H1 (cell line): ENCODE measurements around the gene SERPINA1. TPM values are rescaled to one million over a fixed set of nuclear protein-coding genes. Genes with fewer than 3 reads are reported as not detected.

Source experiments
- CTCF ChIA-PET: fragments of 300-600 bp; sonication (Branson Sonifier 250); formaldehyde crosslinking; loops from one replicate; lab custom pipeline; 2021; ENCODE audit not compliant: partially characterized antibody; lab: Charles Lee
- POLR2A ChIA-PET: fragments of 300-600 bp; sonication (Branson Sonifier 250); formaldehyde crosslinking; loops from one replicate; lab custom pipeline; 2021; ENCODE audit warnings: inconsistent platforms; ENCODE audit not compliant: partially characterized antibody; lab: Charles Lee
- DNase-seq, 2 experiments: peaks; one replicate each; pipeline versions ENCODE4 v3.0.0 to v3.0.0-alpha.2; 2010 to 2022; ENCODE audit warnings: low spot score in 2 of 2, low read depth in 1 of 2, mixed read lengths in 1 of 2
- FAIRE-seq: peaks from 2 replicates; lab custom pipeline; 2011; peaks lifted over from hg19 to GRCh38; lab: Jason Lieb, UNC
- H2AFZ ChIP-seq: 2 replicates; pipeline ENCODE4 v1.8.1; 2012; ENCODE audit warnings: low read length, inconsistent platforms
- H2AK5ac ChIP-seq: 2 replicates; pipeline ENCODE4 v1.6.1; 2013; ENCODE audit warnings: low read depth, low read length
- H2BK120ac ChIP-seq: replicated peaks from 2 replicates; pipeline ENCODE3; 2013; ENCODE audit warnings: low read depth, low read length, inconsistent platforms
- H2BK12ac ChIP-seq: 2 replicates; pipeline ENCODE4 v1.6.1; 2013; ENCODE audit warnings: low read depth, low read length
- H2BK15ac ChIP-seq: 2 replicates; pipeline ENCODE4 v1.6.1; 2013; ENCODE audit warnings: low read length
- H2BK20ac ChIP-seq: 2 replicates; pipeline ENCODE4 v1.6.1; 2013; ENCODE audit warnings: low read length
- H2BK5ac ChIP-seq: 2 replicates; pipeline ENCODE4 v1.6.1; 2013; ENCODE audit warnings: low read depth, low read length
- H3K14ac ChIP-seq: 2 replicates; pipeline ENCODE4 v1.6.1; 2013; ENCODE audit warnings: inconsistent platforms; ENCODE audit not compliant: insufficient read length
- H3K18ac ChIP-seq: 2 replicates; pipeline ENCODE4 v1.6.1; 2013; ENCODE audit warnings: low read length; ENCODE audit errors: extremely low read depth
- H3K23ac ChIP-seq: 2 replicates; pipeline ENCODE4 v1.6.1; 2013; ENCODE audit warnings: inconsistent platforms; ENCODE audit not compliant: insufficient read length
- H3K23me2 ChIP-seq: 2 replicates; pipeline ENCODE4 v1.6.1; 2013; ENCODE audit warnings: low read depth, low read length
- H3K27ac ChIP-seq: 2 replicates; pipeline ENCODE4 v1.6.1; 2011; ENCODE audit warnings: low read depth, low read length, inconsistent platforms
- H3K27me3 ChIP-seq, 4 experiments: replicated peaks in 1 of 4; 1 replicate in 1 of 4; 2 replicates in 3 of 4; pipeline versions ENCODE4 v1.6.1 to v1.8.1; 2011 to 2013; ENCODE audit warnings: low read length in 3 of 4, mild to moderate bottlenecking in 3 of 4, inconsistent platforms in 2 of 4, mixed read lengths in 2 of 4, moderate library complexity in 1 of 4; ENCODE audit not compliant: control insufficient read depth in 3 of 4, insufficient read depth in 3 of 4; ENCODE audit errors: extremely low read depth in 1 of 4
- H3K36me3 ChIP-seq, 4 experiments: 2 replicates each; pipeline versions ENCODE4 v1.6.1 to v1.8.1; 2011 to 2013; ENCODE audit warnings: mild to moderate bottlenecking in 4 of 4, low read length in 3 of 4, moderate library complexity in 2 of 4, control low read depth in 1 of 4, inconsistent platforms in 1 of 4; ENCODE audit not compliant: insufficient read depth in 4 of 4, control insufficient read depth in 2 of 4
- H3K4ac ChIP-seq: replicated peaks from 2 replicates; pipeline ENCODE3; 2013; ENCODE audit warnings: low read length, low read depth, mixed read lengths, inconsistent platforms; ENCODE audit not compliant: insufficient read length
- H3K4me1 ChIP-seq, 4 experiments: replicated peaks in 1 of 4; 1 replicate in 1 of 4; 2 replicates in 3 of 4; pipeline versions ENCODE4 v1.6.1 to v1.8.1; 2011 to 2013; ENCODE audit warnings: low read length in 3 of 4, inconsistent platforms in 2 of 4, mixed read lengths in 1 of 4; ENCODE audit not compliant: insufficient read depth in 4 of 4, control insufficient read depth in 3 of 4
- H3K4me2 ChIP-seq, 2 experiments: 2 replicates each; pipeline versions ENCODE4 v1.6.1 to v1.8.1; 2011 to 2013; ENCODE audit warnings: low read depth in 2 of 2, low read length in 2 of 2, control low read depth in 1 of 2, inconsistent platforms in 1 of 2, mild to moderate bottlenecking in 1 of 2; ENCODE audit not compliant: insufficient read depth in 1 of 2
- H3K4me3 ChIP-seq, 4 experiments: fragments of 200-600, 300-600 bp in 1 of 4; sonication (generic), shearing (Covaris generic), sonication (Bioruptor Twin) in 1 of 4; 2 replicates each; pipeline versions ENCODE4 v1.5.1 to v1.8.1; 2011 to 2016; ENCODE audit warnings: low read length in 4 of 4, low read depth in 3 of 4, control low read depth in 2 of 4, inconsistent platforms in 2 of 4, mild to moderate bottlenecking in 2 of 4, mixed read lengths in 1 of 4, moderate library complexity in 1 of 4; ENCODE audit not compliant: insufficient read depth in 2 of 4; ENCODE audit errors: extremely low read depth in 1 of 4
- H3K56ac ChIP-seq: replicated peaks from 2 replicates; pipeline ENCODE3; 2013; ENCODE audit warnings: low read depth, mild to moderate bottlenecking, mixed read lengths, low read length, inconsistent platforms; ENCODE audit not compliant: insufficient read length
- H3K79me1 ChIP-seq: 2 replicates; pipeline ENCODE4 v1.6.1; 2013; ENCODE audit warnings: low read depth, low read length, control low read depth
- H3K79me2 ChIP-seq, 2 experiments: 2 replicates each; pipeline versions ENCODE4 v1.6.1 to v1.8.1; 2012 to 2013; ENCODE audit warnings: low read length in 2 of 2, mild to moderate bottlenecking in 2 of 2, inconsistent platforms in 1 of 2; ENCODE audit not compliant: insufficient read depth in 2 of 2, control insufficient read depth in 1 of 2
- H3K9ac ChIP-seq, 4 experiments: replicated peaks in 1 of 4; 1 replicate in 1 of 4; 2 replicates in 3 of 4; pipeline versions ENCODE4 v1.6.1 to v1.8.1; 2011 to 2013; ENCODE audit warnings: low read depth in 3 of 4, low read length in 3 of 4, control low read depth in 2 of 4, mild to moderate bottlenecking in 2 of 4, moderate library complexity in 2 of 4, inconsistent platforms in 1 of 4; ENCODE audit errors: extremely low read depth in 1 of 4
- H3K9me3 ChIP-seq, 2 experiments: 2 replicates each; pipeline versions ENCODE4 v1.6.1 to v1.8.1; 2012 to 2013; ENCODE audit warnings: mild to moderate bottlenecking in 2 of 2, moderate library complexity in 2 of 2, control low read depth in 1 of 2, inconsistent platforms in 1 of 2, low read depth in 1 of 2, low read length in 1 of 2, mixed read lengths in 1 of 2; ENCODE audit not compliant: insufficient read depth in 2 of 2
- H4K20me1 ChIP-seq, 2 experiments: replicated peaks in 1 of 2; 2 replicates each; pipeline versions ENCODE3 to v1.8.1; 2011 to 2013; ENCODE audit warnings: inconsistent platforms in 2 of 2, low read length in 2 of 2, mild to moderate bottlenecking in 1 of 2; ENCODE audit not compliant: insufficient read depth in 2 of 2, control insufficient read depth in 1 of 2
- H4K5ac ChIP-seq: 2 replicates; pipeline ENCODE4 v1.6.1; 2013; ENCODE audit warnings: low read length, low read depth, mixed read lengths, inconsistent platforms; ENCODE audit not compliant: insufficient read length
- H4K8ac ChIP-seq: 2 replicates; pipeline ENCODE4 v1.8.0; 2013; ENCODE audit warnings: mild to moderate bottlenecking, moderate library complexity, low read length, inconsistent platforms; ENCODE audit not compliant: insufficient read depth; ENCODE audit errors: extremely low read depth
- H4K91ac ChIP-seq: replicated peaks from 2 replicates; pipeline ENCODE3; 2013; ENCODE audit warnings: low read length, mixed read lengths, inconsistent platforms; ENCODE audit not compliant: insufficient read length
- BACH1 ChIP-seq: IDR thresholded peaks from 2 replicates; pipeline ENCODE4 v1.6.1; 2012; ENCODE audit warnings: low read length, improper control_type of control experiment
- CBX5 ChIP-seq: fragments of 300-800, 300-1000 bp; sonication (generic); IDR thresholded peaks from 2 replicates; pipeline ENCODE4 v1.7.1; 2016; ENCODE audit warnings: antibody characterized with exemption, low read length, low read depth
- SIRT6 ChIP-seq: IDR thresholded peaks from one replicate; pipeline ENCODE4 v1.7.1; 2012; ENCODE audit warnings: low read length, inconsistent platforms
- TCF12 ChIP-seq: IDR thresholded peaks from 2 replicates; pipeline ENCODE4 v1.6.1; 2011; ENCODE audit warnings: low read depth, mild to moderate bottlenecking, low read length
- WGBS, 2 experiments: shearing (Covaris generic) in 1 of 2; methylation state at CpG; one replicate each; pipeline versions ENCODE4 v1.1.6 to v1.1.7; 2013 to 2015; ENCODE audit warnings: low lambda C conversion rate in 2 of 2, mixed read lengths in 2 of 2, inconsistent platforms in 1 of 2, low coverage in 1 of 2, missing lambda C conversion rate in 1 of 2; ENCODE audit not compliant: insufficient replicate concordance in 2 of 2, insufficient coverage in 1 of 2, insufficient read length in 1 of 2; ENCODE audit errors: extremely low coverage in 1 of 2, missing lambda C conversion rate in 1 of 2; 5-methylcytosine and 5-hydroxymethylcytosine counted together
- polyA plus RNA-seq, 7 experiments: library from polyadenylated mRNA; depleted of rRNA in 3 of 7; stranded (reverse) in 5 of 7; unstranded in 2 of 7; fragments of >200 nt in 5 of 7; fragments of 200-250 nt in 2 of 7; gene quantifications; 1 replicate in 5 of 7; 2 replicates in 1 of 7; 4 replicates in 1 of 7; pipeline versions ENCODE4 v1.2.1 to v1.2.3, GENCODE V29; 2011 to 2013; ENCODE audit warnings: missing spikeins in 2 of 7, mixed read lengths in 2 of 7
- total RNA-seq: library from RNA; stranded (reverse); fragmentation: NEBNext Ultra II Directional; extraction: Animal tissue kit (Norgen Biotek cat#: 25700); gene quantifications from 2 replicates; pipeline ENCODE4 v1.2.1, GENCODE V29; 2021

SERPINA1 gene
- total and polyA plus RNA-seq, 2 of the 8 experiments (the other 6 are each of a cell fraction or from before 2014, with no cell fraction given): 0.08 TPM; not detected in 1

GRCh38 chr14:94334872-94335271 lies 53.5 kb downstream of the SERPINA1 start:
- no peak overlapping the region for H2BK15ac ChIP-seq
- no peak overlapping the region for H2AK5ac ChIP-seq
- H3K9ac ChIP-seq: no peak overlapping the region
- no peak overlapping the region for H4K5ac ChIP-seq
- no peaks in the 10 kb centered on the region for H3K23me2 ChIP-seq
- H3K27ac ChIP-seq: no peak overlapping the region
- H4K8ac ChIP-seq: no peak overlapping the region
- no peak overlapping the region for H3K23ac ChIP-seq
- H3K56ac ChIP-seq: no peak overlapping the region
- H2BK120ac ChIP-seq: no peak overlapping the region
- H3K4me3 ChIP-seq: no peak overlapping the region
- TF ChIP-seq BACH1 (no peak), SIRT6 (no peak), TCF12 (no peak), CBX5 (no peak)
- H2BK12ac ChIP-seq: no peak overlapping the region
- 0 out of 7 replicates have a peak, but pooled peaks cover 0 to 2% (median 0%) of the 10 kb centered on the region in 4 experiments for H3K27me3 ChIP-seq
- WGBS, 2 experiments: 89% methylated on average over 4 of the region's 4 CpGs; no CpG with 5 or more reads in 1 of the 2 experiments
- no peaks in the 10 kb centered on the region for H3K4me1 ChIP-seq
- ChIA-PET CTCF (interaction anchor here (0.9 kb wide), 1 partner anchor 296 kb away, joined by 3 read pairs; no protein-coding TSS in a partner anchor), POLR2A (no interaction called here)
- H3K18ac ChIP-seq: no peak overlapping the region
- no peaks in the 10 kb centered on the region for H4K20me1 ChIP-seq
- H3K9me3 ChIP-seq: peaks cover 0 to 2% of the 10 kb centered on the region in 2 experiments; a peak in 1 of 4 replicates
- FAIRE-seq (no peak), DNase-seq (no peak)
- H3K79me2 ChIP-seq: no peaks in the 10 kb centered on the region
- no peak overlapping the region for H2BK20ac ChIP-seq
- H3K36me3 ChIP-seq: no peaks in the 10 kb centered on the region
- no peak overlapping the region for H3K14ac ChIP-seq
- H2BK5ac ChIP-seq: no peak overlapping the region
- H2AFZ ChIP-seq: no peak overlapping the region
- no peak overlapping the region for H3K4ac ChIP-seq
- H4K91ac ChIP-seq: no peak overlapping the region
- H3K4me2 ChIP-seq: no peak overlapping the region
- no peaks in the 10 kb centered on the region for H3K79me1 ChIP-seq
